GM19397 (cell line): ENCODE measurements around the gene RPRM.
"Not testable (repeated sequence)": the region's sequence is repeated elsewhere in the genome, so short reads cannot be mapped to it uniquely, and the experiment has no call there.

Experiments
- ATAC-seq: cut with Tn5 transposase; IDR thresholded peaks from one replicate; pipeline ENCODE4 v1.9.1; 2021; ENCODE audit warnings: mild to moderate bottlenecking, moderate library complexity; ENCODE audit not compliant: unreplicated experiment

RPRM gene

DNA sequence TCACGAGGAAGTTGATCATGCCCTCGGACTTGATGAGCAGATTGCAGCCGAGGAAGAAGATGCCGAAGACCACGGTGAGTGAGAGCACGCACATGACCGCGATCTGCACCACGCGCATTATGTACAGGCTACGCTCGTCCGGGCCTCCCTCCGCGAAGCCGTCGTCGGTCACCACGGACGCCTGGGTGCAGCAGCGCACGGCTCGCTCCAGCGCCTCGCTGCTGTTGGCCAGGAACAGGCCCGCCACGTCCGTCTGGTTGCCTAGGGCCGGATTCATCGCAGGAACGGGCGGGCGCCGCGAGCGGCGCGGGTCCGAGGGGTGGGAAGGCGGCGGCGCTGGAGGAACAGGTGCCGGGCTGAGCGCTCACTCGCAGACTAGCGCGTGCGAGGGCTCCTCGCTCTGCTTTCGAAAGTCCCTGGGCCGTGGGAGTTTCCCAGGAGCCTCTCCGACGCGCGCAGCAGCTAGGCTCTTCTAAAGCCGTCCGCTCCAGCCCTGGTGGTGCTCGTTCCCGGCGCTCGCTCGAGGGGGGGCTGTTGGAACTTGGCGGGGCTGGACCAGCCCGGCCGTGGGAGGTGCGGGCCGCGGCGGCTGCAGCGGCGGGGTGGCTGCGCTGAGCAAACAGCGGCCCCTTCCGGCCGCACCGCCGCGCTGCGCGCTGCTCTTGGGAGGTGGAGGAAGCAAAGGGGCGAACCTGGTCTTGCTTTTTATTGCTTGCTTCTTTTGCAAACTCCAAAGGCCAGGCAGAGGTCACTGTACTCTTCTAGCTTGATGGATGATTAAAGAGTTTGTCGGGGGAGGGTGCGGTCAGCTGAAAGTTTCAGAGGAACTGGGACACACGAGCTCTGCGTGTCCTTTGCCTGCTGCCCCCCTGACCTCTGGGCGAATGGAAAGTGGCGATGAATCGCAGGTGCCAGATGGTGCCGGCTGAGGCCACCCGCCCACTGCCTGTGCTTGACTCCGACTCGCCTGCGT lies at the start of gene RPRM:
Gene RPRM (minus strand): TSS at position 474 of the 973 bp plus-strand sequence. CDS start 197 bp downstream, at position 277.
- ATAC-seq = peak; percentile 94

DNA sequence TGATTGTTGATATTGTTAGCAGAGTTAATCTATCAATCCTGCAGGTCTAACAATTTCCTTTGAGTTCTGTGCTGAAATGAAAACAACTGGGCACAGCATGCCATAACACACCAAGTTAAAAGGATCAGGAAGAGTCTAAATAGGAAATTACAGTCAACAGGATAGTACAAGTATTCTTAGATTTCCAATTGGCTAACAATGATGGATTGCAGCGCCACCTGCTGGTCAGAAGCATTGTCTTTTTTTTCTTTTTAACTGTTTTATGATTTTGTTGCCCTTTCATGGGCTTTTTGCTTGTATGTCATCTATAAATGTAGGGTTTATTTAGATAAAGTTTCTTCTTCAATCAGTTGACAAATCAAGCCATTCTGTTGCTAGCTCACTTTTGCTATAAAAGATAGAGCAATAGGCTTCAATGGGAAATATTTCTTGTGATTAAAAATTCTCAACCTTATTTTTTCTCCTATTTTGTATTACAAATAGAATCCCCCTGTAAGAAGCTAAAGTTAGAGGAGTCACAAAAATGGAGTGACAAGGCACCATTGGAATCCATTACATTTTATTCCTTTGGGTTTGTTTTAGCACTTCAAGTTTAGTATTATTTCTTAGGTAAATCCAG lies 40.8 kb upstream of the RPRM start:
- no peak for ATAC-seq

- no peak for ATAC-seq
Measured at GRCh38 chr2:153512331-153512730, 33.8 kb upstream of the RPRM start.

- no peak for ATAC-seq
Measured at GRCh38 chr2:153510996-153511395, 32.4 kb upstream of the RPRM start.

GRCh38 chr2:153509133-153509532 lies 30.6 kb upstream of the RPRM start:
- no peak for ATAC-seq

DNA sequence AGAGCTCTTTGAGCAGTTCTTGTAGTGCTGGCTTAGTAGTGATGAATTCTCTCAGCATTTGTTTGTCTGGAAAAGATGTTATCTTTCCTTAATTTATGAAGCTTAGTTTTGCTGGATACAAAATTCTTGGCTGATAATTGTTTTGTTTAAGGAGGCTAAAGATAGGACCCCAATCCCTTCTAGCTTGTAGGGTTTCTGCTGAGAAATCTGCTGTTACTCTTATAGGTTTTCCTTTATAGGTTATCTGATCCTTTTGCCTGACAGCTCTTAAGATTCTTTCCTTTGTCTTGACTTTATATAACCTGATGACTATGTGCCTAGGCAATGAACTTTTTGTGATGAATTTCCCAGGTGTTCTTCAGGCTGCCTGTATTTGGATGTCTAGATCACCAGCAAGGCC lies 27.9 kb upstream of the RPRM start:
- ATAC-seq = not testable (repeated sequence)

GRCh38 chr2:153499439-153499838 lies 20.9 kb upstream of the RPRM start:
- ATAC-seq = no peak

DNA sequence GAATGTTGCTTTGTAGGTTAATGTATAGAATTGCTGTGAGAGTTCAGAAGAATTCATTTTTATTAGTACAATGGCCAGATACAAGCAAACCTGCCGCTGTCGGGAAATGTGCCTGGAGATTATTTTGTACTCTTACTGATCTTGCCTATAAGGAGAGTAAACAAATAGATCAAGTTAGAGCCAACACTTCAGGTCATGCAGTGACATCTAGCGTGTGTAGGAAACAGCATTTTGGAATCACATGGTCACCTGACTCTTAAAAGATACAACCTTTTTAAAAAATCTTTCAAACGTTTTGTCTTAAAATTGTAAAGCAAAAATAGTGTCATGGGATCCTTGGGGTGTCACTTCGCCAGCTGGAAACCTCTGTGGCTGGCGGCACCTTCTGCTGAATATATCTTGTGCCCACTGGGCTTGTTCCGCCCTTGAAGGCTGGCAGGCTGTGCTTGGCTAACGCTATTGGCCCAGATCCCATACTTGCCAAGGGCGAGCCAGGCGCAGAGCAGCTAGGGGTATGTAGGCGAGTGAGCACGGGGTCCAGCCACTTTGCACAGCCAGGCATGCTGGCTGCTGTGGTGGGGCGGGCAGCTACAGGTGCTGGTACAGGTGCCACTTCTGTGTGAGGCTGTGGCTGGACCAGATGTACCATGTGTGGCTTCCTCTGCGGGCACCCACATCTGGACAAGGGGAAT lies 19.5 kb upstream of the RPRM start:
- ATAC-seq = no peak

GRCh38 chr2:153495725-153496124 lies 17.2 kb upstream of the RPRM start:
- no peak for ATAC-seq

GRCh38 chr2:153488072-153488471 lies 9.5 kb upstream of the RPRM start:
- no peak for ATAC-seq

DNA sequence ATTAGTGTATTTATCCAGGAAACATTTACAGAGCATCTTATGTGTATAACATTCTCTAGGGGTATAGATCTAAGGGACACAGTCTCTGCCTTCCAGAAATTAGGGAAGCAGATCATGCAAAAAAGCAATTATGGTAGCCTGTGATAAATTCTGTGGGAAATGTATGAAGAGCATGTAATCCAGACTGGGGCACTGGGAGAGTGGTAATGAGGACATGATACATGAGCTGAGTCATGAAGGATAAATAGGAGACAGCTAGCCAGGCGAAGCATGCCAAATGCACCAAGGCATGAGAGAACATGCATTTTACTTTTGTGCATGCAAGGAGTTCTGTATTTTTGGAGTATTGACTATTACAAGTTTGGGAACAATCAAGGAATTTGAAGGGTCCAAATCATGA lies 8.9 kb upstream of the RPRM start:
- no peak for ATAC-seq

DNA sequence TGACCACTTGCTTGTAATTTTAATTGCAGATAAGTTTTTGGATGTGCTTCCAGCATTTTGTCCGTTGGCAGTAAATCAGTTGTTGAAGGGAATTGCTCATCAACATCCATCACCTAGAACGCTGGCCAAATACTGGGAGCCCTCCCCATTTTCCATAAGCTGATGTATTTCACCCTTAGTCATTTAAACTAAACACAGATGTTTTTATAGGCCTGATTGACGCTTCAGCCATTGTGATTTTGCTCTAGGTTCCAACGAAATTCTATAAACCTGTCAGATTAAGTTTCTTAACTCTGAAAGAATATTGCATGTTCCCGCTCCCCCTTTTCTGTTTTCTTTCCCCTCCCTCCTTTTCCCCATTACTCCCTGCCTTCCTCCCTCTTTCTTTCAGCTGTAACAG lies 1.0 kb upstream of the RPRM start:
- no peak for ATAC-seq

DNA sequence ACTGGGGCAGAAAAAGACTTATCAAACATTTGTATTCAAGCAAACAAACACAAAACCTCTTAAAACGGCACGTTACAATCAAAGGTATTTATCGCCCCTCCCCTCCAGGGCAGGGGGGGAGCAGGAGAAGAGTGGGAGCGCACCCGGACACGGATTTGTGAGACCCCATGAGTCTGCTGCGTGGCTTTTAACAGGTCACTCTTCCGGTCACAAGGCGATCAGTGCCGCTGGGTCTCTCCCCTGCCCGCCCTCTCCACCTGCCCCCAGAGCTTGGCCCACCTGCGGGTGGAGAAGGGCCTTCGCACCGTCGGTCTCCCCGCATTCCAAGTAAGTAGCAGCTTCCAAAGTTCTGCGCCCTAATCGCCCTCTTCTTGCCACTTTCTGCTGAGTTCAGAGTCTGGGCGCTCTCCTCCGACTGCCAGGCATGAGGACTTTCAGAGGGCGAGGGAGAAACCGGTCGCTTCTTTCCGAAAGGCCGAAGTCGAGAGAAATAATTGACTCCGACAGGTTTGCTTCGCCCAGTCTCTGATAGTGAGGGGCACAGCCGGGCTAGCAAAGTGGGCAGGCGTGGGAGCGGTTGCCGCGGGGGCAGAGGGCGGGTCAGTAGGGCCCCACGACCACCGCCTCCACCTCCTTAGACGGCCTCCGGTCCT lies 800 bp downstream of the RPRM start:
- ATAC-seq = no peak

DNA sequence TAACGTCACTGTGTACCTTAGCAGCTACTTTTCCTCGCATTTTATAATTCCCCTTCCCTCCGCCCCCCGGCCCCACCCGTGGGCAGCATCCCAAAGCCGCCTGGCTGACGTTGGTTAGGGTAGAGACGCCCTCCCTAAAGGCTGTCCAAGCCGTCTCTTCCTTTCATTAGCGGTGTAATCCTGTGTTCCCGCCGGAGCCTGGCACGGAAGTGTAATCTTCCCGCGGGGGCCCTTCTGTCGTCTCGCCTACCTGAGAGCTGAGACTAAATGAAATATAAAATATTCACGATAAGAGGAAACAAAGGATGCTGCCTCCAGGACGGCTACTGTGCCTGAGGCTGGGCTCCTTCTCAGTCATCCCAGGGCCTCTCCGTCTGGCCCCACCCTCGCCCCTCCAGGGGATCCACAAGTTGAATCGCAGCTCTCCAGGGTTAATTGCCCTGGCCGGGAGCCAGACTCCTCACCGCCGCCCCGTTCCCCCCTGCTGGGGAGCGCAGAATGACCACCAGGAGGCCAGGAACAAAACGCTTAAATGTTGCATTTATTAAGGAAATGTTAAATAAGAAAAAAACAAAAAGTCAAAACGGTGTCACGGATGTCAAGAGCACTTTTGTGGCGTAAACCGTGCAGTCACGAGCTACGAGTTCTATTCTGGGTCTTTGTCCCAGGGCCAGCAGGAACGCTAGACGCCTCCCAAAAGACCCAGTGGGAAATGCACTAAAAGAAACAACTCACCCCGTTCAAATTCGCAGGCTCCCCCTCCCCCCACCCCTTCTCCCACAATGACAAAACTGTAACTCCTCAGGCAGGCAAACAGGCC lies 1.5 kb downstream of the RPRM start:
- ATAC-seq = no peak

GRCh38 chr2:153476491-153476815 lies 2.1 kb downstream of the RPRM start:
- ATAC-seq = no peak

DNA sequence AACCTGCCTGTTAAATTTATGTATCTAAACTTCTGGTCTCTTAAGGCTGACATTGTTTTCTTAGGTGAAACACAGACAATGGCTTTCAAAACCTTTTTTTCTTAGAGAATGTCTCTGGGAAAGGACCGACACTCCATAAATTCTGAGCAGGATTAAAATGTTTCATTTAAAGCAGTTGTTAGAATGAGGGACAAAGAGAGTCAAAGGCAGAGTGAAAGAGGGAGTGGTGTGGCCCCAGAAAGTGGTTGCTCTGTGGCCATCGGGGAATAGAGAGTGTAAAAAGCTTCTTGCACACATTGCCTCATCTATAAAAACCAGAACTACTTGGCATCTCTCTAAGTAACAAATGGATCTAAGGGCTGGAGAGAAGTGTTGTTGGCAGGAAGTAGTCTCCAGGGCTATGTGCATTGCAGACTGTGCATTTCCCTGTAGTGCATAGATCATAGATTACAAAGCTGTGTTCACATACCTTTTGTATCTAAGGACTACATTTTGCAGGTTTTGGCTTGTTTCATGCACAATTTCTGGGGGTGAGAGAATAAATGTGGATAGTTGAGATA lies 3.6 kb downstream of the RPRM start:
- no peak for ATAC-seq

DNA sequence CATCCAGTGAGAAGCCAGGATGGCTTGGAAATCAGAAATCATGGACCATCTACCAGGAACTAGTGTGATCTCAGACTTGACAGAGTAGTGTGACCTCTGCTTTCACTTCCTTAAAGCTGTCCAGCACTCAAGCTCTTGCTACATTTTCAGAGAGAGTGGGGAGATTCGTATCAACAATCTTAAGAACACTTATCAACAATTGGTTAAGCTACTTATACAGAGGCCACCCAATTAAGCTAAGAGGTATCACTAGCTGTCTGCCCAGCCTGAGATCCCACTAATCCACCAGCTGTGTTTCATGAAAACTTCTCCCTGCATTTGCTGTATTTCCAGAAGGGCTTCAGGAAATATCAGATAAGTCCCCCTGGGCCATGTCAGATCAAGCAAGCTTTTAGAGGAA lies 4.2 kb downstream of the RPRM start:
- no peak for ATAC-seq

- ATAC-seq = no peak
Measured at GRCh38 chr2:153470867-153471266, 7.7 kb downstream of the RPRM start.

GRCh38 chr2:153464395-153464794 lies 14.2 kb downstream of the RPRM start:
- ATAC-seq = no peak

DNA sequence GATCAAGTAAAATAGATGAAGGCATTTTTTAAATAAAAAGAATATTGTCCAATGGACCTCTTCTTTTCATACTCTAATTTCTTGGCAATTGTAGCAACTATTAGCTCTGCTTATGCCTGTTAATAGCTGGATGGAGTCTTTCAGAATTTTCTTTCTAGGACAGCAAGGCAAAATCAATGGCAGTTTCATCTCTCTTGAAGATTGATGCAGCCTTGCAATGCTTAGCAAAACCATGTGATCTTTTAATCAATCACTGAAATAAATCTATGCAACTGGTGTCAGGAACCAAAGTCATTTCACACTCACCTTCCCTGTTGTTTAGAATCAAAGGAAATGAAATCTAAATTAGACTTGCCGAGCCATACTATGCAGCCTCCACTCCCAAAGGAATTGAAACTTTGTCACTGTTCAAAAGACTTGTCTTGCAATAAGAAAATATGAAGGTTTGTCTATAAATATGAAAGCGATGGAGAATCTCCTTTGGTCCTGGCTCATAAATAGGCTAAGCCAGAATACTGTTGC lies 16.2 kb downstream of the RPRM start:
- ATAC-seq = no peak
